Left cardiac atrium (tissue), 4 donors: ENCODE measurements around the gene TMEM229A. TPM values are rescaled to one million over a fixed set of nuclear protein-coding genes. Genes with fewer than 3 reads are reported as not detected.
"Not testable (repeated sequence)": the region's sequence is repeated elsewhere in the genome, so short reads cannot be mapped to it uniquely, and the experiment has no call there.

Experiments used
- ATAC-seq, 2 donors: fragments of 200-7000 bp; cut with Tn5 transposase; one replicate each; pipeline ENCODE4 v1.9.1; 2020; ENCODE audit warnings: mild to moderate bottlenecking in 2 of 2, moderate library complexity in 2 of 2
- DNase-seq: peaks from one replicate; pipeline ENCODE4 v3.0.0-alpha.2; 2020
- intact Hi-C, 2 donors: fragments of 100-400 bp; cut with DNase I; formaldehyde crosslinking; loops; one replicate each; pipeline versions ENCODE4 v1.14.1 to v1.15.1; 2022 to 2023
- long read RNA-seq: library from polyadenylated mRNA; unstranded; transcript quantifications from one replicate; pipeline ENCODE4 v2.0.0, GENCODE V29; 2021
- total RNA-seq, 2 donors: library from RNA; stranded (reverse); fragmentation: NEBNext Ultra II Directional; extraction: Animal tissue kit (Norgen Biotek cat#: 25700); gene quantifications; one replicate each; pipeline ENCODE4 v1.2.1, GENCODE V29; 2021
- donor health status: DM: no; HTN: yes; CAD: no.
- donor health status: DM: no; HTN: yes; CAD: no; lungs with severe emphysema.
- donor health status: DM: yes; HTN: yes; CAD: no.
- donor health status: Dilated cardiomyopathy.

TMEM229A gene
- under 1 TPM in 1 of 2 donors, not detected in 1; 0.71 TPM for total RNA-seq
- long read RNA-seq: 0 reads

DNA sequence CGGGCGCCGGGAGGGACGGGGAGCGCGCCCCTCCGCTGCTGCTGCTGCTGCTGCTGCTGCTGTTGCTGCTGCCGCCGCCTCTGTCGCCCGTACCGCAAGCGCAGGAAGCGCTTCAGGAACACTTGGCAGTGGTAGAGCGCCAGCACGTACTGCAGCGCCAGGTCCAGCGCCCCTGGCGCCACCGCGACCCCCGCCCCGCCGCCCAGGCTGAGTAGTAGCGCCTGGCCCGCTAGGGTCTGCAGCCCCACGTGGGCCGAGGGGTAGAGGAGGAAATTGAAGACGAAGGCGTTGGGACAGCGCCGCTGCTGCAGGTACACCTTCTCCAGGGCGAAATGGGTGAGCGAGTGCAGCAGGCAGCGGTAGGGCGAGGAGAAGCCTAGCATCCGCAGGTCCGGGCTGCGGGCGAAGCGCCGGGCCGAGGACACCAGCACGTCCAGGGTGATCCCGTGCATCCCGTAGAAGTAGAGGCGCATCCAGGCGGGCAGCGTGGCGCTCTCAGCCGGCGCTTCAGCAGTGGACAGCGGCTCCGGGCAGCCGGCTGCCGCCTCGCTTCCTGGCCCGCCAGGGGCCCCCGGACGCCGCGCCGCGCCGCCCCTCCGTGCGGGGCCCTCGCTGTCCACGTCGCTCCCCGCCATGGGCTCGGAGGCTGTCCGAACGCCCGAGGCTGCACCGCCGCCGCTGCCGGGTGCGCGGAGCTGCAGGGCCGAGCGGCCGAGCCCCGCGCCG is at the start of gene TMEM229A:
Gene TMEM229A, minus strand, starts transcription at position 699 of the 726 bp plus-strand sequence. Its CDS starts 64 bp downstream, at position 635.
- intact Hi-C loops: no loop called here
- DNase-seq: peak; percentile 41
- peak; percentile 82 to 84 for ATAC-seq

- DNase-seq, ATAC-seq, intact Hi-C loops: not testable (repeated sequence)
These were observed 49.4 kb upstream of the TMEM229A start for GRCh38 chr7:124082234-124082633.

DNA sequence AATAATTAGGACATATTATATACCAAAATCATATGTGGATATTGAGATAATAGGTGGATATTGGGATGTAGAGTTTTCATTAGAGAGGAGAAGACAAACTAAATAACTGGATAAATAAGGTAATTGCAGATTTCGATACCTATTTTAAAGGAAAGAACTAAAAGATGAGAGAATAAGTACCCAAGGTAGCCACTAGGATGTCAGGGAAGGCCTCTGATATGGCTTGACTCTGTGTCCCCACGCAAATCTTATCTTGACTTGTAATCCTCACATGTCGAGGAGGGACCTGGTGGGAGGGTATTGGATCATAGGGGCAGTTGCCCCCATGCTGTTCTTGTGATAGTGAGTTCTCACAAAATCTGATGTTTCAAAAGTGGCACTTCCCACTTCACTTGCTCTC is 44.7 kb upstream of the TMEM229A start:
- no peak for DNase-seq
- ATAC-seq: no peak
- intact Hi-C loops: no loop called here

- intact Hi-C loops: no loop called here
- ATAC-seq: no peak
These were observed 44.0 kb upstream of the TMEM229A start for GRCh38 chr7:124076841-124077240.

GRCh38 chr7:124074007-124074406 is 41.1 kb upstream of the TMEM229A start:
- intact Hi-C loops: no loop called here
- DNase-seq (no peak), ATAC-seq (peak in 1 of 2 donors; percentile 34)

More at GRCh38 chr7:124076841-124077240, 44.0 kb upstream of the TMEM229A start:
- DNase-seq: no peak

DNA sequence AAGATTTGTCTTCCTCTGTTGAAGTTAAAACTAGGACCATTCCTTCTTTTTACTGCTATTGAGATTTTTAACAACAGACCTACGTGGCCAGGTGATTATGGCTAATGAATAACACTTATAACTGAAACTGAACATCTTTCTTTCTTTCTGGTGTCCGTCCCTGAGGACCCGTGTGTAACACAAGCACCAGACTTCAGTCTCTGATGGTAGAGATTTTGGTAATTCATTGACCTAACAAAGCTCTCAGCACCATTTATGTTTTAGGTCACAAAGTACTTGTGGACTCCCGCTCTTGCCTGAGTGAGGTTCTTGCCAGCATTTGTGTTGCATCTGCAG is 40.4 kb upstream of the TMEM229A start:
- no peak for DNase-seq
- ATAC-seq: no peak
- intact Hi-C loops: no loop called here

DNA sequence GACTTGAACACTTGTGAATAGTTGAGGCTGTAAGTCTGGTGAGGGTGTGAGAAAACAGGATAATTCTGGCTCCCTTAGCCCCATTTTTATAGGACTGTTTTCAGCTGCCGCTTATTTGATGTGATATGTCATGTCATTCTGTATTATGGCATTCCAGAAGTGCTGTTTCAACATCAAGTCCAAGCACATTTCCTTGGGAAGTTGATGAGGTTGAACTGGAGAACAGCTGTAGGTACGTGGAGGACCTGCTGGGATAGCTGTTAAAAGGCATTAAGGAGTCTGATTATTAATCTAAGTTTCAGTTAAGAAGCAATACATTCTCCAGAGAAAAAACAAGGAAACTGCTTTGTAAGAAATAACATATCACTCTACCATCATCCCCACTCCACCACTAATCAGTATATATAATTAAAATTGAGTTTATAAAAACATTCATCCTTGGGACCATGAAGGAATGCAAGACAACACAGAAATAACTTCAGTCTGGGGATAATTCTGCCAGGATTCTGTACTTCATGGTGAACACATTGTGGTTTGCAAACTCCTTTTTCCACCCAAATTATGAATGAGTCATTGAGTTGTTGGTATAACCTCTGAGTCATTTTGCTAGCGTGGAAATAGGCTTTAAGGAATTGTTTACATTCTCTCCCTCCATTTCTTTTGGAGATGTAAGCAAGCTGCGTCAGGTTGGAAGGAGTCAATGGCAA is 39.9 kb upstream of the TMEM229A start:
- no peak for DNase-seq
- ATAC-seq: no peak
- intact Hi-C loops: no loop called here

DNA sequence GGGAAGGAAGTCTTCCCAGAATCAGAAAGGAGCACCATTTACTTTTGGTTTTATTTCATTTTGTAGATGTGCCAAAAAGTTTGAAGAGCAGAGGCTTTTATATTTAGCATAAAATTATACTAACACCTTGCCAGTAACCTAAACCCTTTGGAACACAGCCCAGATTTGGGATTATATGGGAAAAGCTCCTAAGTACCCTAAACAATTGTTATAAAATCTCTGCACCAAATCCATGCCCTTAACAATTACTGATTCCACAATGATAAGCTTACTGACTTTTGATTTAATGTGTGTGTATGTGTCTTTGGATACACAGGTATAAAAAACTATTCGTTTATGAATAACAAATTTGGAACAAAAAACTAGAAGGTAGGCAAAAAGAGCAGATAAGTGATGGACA is 39.0 kb upstream of the TMEM229A start:
- DNase-seq: no peak
- intact Hi-C loops: no loop called here

DNA sequence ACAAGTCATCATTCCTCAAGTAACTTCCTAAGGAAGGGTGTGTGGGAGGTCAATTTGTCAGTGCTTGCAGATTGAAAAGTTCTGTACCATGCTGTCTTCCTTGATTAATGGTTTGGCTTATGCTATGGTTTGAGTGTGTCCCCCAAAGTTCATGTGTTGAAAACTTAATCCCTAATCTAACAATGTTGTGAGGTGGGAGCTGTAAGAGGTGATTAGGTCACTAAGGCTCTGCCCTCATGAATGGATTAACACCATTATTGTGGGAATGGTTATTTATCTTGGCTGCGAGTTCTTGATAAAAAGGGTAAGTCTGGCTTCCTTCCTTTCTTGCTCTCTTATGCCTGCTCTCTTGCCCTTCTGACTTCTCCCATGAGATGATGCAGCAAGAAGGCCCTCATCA is 29.3 kb upstream of the TMEM229A start:
- ATAC-seq (no peak), DNase-seq (no peak)
- intact Hi-C loops: no loop called here

More for the DNA sequence above, 39.0 kb upstream of the TMEM229A start:
- ATAC-seq: no peak

DNA sequence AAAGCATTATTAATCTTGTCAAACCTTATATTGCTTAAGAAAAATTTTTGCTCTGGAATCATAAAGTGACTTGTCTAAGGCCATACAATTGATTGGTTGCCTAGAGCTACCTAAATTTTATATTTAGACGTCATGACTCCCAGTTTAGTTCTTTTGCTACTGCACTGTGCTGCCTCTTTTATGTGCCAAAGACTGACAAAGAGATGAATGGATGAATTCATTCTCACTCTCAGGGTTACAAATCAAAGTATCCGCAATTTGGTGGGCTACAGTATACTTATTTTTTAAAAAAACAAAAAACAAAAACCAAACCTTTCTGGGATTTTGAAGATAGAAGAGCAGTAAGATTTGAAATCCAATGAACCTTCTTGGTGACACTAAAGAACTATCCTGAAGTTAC is 27.7 kb upstream of the TMEM229A start:
- no peak for ATAC-seq
- intact Hi-C loops: no loop called here
- no peak for DNase-seq

- intact Hi-C loops: no loop called here
- no peak for ATAC-seq
- DNase-seq: no peak
These were observed 26.5 kb upstream of the TMEM229A start for GRCh38 chr7:124059375-124059774.

DNA sequence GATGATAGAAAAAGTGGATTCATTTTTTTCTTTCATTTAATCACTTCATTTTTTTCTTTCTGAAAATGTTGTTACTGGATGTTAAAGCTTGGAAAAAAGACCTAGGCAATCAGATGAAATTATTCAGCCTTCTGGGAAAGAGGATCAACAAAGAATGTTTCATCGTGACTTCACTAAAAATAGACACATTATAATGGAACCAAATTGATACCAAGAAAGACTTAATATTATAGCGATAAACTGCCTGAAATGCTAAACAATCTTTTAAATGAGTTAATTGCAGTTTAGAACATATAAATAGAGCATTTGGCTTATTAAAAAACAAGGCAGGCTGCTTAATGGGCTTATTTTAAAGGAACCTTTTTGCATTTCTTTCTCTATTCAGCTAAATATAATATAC is 25.6 kb upstream of the TMEM229A start:
- DNase-seq: no peak
- ATAC-seq: no peak
- intact Hi-C loops: no loop called here

GRCh38 chr7:124057872-124058271 is 25.0 kb upstream of the TMEM229A start:
- ATAC-seq (no peak), DNase-seq (no peak)
- intact Hi-C loops: no loop called here

DNA sequence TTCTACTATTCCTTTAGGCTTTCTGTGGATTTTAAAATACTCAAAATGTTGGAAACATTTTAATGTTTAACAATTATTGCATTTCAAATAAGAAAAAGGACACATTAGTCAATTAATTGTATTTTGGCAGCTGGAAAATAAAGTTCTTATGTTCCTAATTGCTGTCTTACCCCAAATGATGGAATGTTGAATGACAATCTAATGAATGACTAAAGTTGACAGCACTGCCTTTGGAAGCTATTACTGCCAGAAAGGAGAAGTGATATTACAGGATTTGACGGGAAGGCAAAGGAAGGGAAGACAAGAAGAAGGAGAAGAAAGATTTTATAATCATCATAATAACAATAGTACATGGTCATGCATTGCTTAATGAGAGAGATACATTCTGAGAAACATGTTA is 23.4 kb upstream of the TMEM229A start:
- intact Hi-C loops: no loop called here
- no peak for ATAC-seq
- no peak for DNase-seq

DNA sequence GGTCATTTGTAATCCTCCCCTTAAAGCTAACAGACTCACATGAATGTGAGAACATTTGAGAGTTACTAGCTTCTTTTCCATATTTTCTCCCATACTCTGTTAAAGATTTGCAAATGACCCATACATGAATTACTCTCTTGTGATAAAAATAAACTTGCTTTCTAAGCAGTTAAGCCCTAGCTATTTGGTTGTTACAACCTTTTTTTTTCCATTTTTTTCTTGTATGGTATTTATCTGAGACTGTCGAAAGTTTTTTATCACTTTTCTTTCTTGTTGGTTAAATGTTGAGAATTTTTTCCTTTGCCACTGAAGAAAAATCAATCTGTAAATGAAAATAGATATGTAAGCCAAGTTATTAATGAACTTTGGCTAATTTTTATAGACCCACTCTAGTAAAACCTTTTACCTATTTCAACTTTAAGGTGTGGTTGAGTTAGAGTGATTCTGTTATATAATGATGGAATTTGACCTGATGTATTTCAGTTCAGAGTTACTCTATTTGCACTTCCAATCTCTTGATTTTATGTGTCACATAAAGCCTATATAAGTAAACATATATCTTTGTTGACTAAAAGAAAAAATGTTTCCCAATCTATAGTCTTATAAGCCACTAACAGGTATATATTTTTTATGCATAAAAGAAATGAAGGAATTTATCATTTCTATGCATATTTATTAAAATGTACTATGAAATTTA is 19.0 kb upstream of the TMEM229A start:
- ATAC-seq (no peak), DNase-seq (no peak)
- intact Hi-C loops: no loop called here

GRCh38 chr7:124042826-124043225 is 10.0 kb upstream of the TMEM229A start:
- intact Hi-C loops: no loop called here
- no peak for ATAC-seq

GRCh38 chr7:124041439-124041838 is 8.6 kb upstream of the TMEM229A start:
- ATAC-seq (no peak), DNase-seq (no peak)
- intact Hi-C loops: no loop called here

More at GRCh38 chr7:124042826-124043225, 10.0 kb upstream of the TMEM229A start:
- DNase-seq: no peak

- ATAC-seq, DNase-seq, intact Hi-C loops: not testable (repeated sequence)
These were observed 5.0 kb upstream of the TMEM229A start for GRCh38 chr7:124037902-124038301.

DNA sequence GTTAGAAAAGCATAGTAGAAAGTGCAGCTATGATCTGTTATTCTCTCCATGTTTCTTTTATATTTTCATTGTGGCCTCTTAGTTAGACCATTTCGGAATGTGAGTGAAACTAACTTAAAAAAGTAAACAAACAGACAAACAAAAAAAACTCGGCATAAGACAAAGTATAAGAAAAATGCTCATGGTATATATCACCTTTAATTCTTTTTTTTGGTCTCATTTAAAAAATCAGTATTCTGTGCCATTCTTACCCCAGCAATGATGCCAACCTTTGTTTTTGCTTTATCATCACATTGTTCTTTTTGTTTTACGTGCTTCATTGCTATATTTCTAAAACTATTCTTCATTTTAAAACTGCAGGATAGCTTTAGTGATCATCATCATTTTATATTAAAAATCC is 2.8 kb upstream of the TMEM229A start:
- DNase-seq: no peak
- no peak for ATAC-seq
- intact Hi-C loops: no loop called here

DNA sequence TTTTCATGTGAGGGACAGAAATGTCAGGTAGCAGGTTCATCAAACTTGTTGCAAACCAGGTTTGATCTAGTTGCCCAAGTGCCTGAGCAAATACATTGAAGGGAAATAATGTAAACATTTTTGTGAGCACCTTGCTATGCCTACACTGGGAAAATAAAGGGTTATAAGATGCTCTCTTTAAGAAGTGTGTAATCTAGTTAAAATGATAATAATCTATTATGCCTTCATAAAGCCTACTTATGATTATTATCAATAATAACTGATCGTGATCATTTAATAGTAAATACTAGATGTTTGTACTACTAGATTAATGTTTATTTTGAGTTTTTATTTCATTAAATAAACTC is 1.9 kb upstream of the TMEM229A start:
- intact Hi-C loops: no loop called here
- no peak for DNase-seq
- no peak for ATAC-seq
